Activated CD8-positive, alpha-beta memory T cell treated with anti-CD3 and anti-CD28 coated beads for 24 hours (primary cell): ENCODE results near the gene POLR3B.
"Not testable (repeated sequence)": the region's sequence is repeated elsewhere in the genome, so short reads cannot be mapped to it uniquely, and the experiment has no call there.

ENCODE experiments used
- DNase-seq: peaks from one replicate; pipeline ENCODE4 v3.0.0-alpha.2; 2020

Gene POLR3B

DNA sequence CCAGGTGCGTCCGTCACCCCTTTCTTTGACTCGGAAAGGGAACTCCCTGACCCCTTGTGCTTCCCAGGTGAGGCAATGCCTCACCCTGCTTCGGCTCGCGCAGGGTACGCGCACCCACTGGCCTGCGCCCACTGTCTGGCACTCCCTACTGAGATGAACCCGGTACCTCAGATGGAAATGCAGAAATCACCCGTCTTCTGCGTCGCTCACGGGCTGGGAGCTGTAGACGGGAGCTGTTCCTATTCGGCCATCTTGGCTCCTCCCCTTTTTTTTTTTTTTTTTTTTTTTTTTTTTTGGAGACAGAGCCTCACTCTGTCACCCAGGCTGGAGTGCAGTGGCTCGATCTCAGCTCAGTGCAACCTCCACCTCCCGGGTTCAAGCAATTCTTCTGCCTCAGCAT is 120.1 kb downstream of the POLR3B start:
- DNase-seq, result not testable (repeated sequence)

DNA sequence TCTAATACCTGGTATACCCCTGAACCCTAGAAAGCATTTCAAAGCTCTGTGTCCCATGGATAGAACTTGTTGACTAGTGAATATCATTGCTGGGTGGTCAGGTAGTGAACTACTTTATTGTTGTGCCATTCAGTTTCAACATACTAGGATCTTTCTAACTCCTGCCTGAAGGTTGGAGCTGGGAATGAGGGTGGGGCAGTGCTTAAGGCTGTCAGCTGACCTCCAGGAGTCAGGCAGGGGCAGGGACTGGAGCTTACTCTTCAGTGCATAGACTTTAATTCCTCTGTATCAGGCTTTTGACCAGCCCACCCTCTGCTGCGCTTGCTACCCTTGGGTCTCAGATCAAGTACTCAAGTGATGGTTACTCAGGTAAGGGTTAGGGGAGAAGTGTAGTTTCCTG is 122.7 kb downstream of the POLR3B start:
- DNase-seq, result no peak

DNA sequence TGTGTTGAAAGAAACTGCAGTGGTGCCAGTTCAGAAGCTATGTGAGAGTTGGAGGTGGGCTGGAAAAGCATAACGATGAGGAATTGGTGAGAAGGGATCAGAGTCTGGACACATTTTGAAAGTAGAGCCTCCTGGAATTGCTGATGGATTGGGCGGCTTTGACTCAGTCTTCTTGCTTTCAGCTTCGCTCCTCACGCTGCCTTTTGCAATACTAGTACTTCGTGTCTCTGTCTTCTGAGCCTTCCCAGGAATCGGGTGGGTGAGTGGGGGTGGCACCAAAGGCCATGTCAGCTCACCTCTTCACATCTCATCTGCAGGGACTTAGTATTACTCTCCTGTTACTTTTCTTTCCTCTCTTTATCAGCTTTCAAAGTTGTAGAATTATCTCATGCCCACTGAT is 123.7 kb downstream of the POLR3B start:
- no peak for DNase-seq

DNA sequence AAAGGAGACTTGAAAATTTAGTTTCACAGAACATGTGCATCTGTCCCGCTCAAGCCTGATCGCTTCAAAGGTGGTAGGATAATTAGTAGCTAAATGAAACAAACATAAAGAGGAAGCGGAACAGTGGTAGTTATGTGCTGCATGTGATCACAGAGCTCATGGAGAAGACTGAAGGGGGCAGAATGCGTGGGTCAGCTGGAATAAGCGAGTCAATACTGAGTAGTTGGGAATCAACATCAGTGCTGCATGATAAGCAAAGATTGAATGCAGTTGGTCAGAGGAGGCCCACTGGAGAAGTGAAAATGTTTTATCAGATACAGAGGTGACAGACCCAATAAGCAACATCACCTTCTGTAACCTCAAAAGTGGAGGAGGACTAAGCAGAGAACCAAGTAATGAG is 130.1 kb downstream of the POLR3B start:
- no peak for DNase-seq

DNA sequence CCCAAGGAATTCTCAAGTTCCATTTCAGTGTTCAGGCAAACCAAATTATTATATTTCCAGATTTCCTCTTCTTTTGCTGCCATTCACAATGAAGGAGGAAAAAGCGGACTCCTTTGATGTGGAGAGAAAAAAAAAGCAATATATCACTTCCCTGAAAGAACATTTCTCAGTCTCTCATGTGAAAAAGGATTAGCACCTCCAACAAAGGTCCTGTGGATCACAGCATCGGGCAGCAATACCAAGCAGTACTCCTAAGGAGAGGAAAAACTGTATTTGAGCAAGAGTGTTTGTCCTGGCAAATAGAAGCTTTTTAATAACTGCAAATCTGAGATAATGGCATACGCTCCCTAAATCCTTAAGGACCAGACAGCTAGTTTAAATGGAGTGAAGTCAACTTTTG is 131.3 kb downstream of the POLR3B start:
- DNase-seq, result no peak

DNA sequence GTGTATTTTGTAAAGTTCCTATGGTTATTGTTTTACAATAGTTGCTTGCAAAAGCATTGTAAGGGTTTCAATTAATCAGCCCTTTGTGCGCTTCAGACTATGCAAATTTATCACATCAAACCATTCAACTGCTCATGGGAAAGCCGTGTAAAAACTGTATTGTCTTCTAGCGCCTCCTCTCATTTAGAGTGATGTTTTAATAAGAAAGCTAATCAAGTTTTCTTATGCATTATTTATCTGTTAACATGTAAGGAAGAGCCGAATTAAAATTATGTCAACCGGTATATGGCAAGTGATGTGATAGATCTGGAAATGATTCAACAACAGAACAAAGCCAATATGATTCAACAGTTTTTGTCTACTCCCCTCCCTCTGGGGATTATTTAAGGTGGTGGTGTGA is 132.7 kb downstream of the POLR3B start:
- no peak for DNase-seq

DNA sequence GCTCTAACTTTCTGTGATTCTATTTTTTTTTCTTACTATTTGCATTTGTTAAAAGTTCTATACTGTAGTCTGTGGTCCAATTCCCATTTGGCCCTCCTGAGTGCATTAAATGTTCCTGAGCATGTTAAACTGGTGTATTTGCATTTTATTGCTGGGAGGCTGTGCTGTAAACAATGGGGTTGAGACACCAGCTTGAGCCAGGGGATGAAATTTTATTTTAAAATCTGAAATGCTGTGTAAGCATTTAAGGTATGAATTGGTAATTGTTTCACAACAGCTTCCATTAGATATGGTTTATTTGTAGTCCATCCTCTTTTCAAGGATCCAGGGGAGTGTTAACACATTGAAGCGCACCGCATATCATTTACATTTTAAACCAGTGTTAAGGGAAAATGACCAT is 135.3 kb downstream of the POLR3B start:
- no peak for DNase-seq

DNA sequence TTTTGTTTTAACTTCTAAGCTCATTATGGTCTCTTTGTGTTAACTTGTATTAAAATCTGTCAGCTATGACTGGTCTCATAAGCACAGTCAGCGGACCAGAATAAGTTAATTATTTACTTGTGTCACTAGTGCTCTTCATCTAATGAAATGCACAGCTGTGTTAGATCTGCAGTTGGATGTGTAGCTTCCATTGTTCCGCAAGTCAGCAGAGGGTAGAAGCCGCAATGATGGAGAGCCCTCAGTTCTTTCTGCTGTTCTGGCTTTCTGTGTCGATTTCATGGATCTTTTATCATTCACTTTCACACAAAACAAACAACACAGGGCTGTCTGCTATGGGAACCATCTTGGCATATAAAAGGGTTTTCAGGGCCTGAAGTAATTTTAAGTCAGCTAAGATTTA is 136.0 kb downstream of the POLR3B start:
- no peak for DNase-seq

DNA sequence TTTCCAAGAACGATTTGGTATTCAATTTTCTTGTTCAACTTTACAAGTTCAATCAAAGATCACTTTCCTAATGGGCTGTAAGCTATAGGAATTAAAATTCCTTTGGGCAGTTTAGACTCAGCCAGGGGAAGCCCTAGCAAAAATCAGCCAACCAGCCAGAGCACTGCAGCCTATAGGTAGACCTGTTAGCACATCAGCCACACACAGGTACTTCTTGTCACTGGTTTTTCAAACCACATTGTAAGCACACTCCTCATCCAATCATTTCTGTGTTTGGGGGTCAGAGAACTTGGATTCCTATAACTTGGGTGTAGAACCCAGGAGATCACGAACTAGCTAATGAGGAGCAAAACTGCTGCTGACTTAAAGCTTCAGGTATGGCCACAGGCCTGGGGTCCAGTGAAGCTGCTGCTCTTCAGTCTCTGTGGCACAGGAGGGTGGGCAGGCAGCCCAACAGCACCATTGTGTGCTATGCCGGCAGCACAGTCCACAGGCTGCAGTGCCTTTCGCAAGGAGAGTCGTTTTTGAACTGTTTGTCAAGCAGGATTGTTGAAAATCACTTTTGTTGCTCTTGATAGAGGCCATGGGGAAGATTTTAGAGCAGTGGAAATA is 137.9 kb downstream of the POLR3B start:
- no peak for DNase-seq

DNA sequence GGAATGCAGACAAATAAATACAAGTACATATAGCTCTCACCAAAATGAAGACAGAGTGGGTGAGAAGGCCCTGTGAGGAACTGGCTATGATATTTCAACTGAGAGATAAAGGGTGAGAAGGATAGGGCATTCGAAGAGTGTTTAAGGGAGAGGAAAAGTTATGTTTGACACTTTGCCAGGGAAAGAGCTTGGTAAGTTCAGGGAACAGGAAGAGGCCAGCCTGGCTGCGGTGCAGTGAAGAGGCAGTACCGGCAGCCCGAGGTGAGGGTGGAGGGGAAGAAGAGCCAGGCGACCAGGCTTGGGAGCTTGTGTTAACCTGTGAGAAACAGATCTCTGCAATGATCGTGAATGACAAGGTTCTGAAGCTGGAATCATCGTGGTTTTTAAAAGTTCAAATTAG is 140.5 kb downstream of the POLR3B start:
- DNase-seq, result no peak

DNA sequence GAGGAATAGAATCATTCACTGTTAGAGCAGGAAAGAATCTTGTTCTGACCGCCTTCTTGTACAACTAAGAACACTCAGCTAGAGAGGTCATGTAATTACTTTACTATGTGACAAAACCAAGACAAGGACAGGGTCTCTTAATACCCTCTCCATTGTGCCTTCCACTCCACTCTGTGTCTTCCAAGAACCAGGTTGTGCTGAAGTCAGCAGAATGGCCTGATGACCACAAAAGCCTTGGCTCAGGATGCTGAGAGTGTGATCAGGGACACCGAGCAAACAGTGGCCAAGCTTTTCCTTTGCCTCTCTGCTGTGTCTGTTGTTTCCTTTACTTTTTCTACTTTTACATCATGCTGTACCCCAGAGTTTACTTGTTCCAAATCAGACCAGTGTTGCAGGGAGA is 142.1 kb downstream of the POLR3B start:
- no peak for DNase-seq

DNA sequence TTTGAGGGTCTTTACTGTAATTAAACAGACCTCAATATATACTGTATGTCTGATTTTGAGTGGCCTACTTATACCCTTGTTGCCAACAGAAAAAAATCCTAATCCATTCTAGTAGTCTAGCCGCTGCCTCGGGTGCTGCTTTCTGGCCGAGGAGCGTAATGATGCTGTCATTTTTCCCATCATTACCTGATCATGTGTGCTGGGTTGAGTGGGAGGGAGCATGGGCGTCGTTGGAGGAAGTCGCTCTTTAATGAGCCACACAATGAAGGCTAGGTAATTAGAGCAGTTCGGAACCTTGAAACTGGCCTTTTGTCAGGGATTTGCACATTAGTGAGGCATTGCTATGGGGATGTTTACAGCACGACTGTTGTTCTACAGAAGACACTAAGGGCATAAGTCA is 149.1 kb downstream of the POLR3B start:
- no peak for DNase-seq

DNA sequence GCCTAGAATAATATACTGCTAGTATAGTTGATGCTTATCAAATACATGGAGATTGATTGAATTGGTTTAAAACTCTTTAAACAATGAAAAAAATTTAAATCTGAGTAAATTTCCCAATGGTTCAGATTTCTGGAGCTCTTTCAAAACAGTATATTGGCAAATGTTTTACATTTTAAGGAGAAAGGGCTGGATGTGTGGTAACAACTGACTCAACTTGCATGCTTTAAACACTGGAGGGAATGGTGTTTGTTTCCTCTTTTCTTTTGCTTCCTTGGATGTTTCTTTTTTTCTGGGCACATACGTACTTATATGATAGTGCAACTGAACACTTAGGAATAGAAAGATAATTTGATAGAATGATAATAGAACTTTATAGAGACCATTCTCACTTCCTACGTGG is 151.4 kb downstream of the POLR3B start:
- DNase-seq, result no peak

DNA sequence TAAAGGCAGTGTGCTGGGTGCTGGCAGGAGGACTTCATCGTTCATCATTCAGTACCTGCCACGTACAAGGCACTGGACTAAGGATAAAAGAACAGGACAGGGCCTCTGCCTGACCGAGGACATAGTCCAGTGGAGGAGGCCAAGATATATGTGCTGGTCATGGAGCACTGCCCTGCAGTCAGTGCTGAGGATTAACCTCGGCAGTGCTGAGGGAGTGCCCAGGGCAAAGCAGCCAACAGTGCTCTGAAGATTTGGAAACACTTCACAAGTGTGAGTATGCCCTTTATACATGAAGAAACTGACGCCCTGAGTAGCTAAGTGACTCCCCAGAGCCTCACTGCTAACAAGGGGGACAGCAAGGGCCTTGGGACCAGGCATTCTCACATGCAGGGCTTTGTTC is 153.8 kb downstream of the POLR3B start:
- no peak for DNase-seq

DNA sequence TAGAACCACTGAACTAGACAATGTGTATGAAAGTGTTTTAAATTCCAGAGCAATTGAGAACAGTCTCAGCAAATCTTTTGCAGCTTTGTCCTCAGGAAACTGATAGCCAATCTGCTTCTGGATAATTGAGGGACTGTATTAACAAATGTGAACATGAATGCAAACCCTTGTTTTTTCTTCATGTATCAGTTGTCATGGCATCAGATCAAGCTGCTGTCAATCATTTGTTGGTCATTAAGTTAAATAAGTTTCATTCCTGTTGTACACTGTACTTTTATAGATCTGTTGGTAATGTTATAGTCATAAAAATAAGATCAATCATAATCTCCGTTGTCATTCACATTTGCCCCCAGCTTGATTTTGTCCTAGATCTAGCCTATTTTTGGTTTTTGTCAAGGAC is 159.8 kb downstream of the POLR3B start:
- DNase-seq, result no peak

DNA sequence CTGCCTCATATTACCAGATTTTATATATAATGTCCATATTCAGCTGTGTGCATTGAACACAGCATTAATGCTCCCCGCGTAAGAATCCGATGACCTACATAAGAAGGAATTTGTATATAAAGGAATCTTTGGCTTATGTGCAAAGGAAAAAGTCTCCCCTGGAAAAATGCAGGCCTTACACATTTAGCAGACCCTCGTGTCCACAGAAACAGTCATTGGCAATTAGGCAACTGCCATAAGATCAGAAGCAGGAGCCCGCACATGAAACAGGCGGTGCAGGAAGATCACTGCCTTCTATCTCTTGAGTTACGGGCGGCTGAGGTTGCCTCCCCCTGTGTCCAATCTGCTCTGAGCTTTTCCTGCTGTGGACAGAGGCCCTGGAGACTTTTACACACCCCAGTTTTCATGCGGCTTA is 162.1 kb downstream of the POLR3B start:
- DNase-seq, result no peak

DNA sequence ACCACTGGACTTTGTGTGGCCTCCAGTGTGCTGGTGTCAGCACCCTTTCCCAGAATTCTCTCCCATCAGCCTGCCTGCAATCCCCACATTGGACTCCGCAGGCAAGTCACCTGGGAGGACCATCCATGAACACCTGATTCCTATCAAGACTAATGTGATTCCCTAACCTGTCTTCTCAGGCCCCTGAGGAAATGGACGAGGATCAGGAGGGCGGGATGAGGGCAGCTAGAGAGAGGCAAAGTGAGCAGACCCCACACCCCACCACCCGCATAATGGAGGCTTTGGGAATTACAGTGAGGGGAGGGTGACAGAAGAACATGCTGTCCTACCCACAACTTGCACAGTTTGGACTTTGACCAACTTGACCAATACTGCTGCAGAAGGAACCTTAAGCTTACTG is 164.4 kb downstream of the POLR3B start:
- DNase-seq, result no peak

DNA sequence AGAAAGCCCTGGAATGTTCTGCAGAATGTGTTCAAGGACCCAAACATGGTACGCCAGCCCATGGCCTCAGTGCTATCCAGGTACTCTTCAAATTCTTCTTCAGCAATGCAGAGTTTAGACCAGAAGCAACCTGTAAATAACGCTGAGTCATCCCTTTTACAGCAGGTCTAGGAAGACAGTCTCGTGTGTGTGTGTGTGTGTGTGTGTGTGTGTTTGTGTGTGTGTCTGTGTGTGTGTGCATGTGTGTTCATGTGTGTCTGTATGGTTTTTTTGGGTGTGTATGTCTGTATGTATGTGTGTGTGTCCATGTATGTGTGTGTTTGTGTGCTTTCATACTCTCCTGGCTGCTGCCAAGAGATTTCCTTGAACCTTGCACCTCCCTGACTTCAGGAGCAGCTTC is 165.2 kb downstream of the POLR3B start:
- DNase-seq, result no peak

DNA sequence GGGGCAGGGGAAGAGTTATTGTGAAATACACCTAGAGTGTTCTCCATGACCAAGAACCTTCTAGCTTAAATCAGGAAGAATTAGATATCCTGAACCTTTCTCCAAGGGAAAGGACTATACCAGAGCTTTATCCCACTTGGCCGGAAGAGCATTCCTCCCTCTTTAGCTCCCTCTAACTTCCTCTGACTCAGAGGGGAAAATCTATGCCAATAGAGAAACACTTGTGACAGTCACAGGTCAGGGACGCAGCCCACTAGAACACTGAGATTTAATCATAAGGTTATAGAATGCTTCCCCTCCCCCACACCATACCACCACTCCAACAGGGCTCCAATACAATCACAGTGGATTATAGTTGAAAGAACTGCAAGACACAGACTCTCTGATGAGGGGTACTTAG is 169.8 kb downstream of the POLR3B start:
- no peak for DNase-seq

DNA sequence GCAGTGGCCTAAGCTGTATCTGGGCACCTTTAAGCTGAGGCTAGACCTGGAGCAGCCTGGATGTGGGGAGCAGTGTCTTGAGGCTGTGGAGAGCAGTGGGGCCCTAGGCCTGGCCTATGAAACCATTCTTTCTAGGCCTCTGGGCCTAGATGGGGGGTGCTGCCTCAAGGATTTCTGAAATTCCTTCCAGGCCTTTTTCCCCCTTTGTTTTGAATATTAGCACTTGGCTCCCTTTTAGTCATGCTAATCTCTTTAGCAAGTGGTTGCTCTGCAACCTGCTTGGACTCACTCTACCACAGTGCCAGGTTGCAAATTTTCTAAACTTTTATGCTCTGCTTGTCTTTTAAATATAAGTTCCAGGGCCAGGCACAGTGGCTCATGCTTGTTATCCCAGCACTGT is 183.7 kb downstream of the POLR3B start:
- DNase-seq, result no peak

DNA sequence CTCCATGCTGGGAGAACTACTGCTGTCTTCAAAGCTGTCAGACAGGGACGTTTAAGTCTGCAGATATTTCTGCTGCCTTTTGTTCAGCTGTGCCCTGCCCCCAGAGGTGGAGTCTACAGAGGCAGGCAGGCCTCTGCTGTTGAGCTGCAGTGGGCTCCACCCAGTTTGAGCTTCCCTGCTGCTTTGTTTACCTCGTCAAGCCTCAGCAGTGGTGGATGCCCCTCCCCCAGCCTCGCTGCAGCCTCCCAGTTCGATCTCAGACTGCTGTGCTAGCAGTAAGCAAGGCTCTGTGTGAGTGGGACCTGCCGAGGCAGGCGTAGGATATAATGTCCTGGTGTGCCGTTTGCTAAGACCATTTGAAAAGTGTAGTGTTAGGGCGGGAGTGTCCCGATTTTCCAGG is 193.9 kb downstream of the POLR3B start:
- no peak for DNase-seq

DNA sequence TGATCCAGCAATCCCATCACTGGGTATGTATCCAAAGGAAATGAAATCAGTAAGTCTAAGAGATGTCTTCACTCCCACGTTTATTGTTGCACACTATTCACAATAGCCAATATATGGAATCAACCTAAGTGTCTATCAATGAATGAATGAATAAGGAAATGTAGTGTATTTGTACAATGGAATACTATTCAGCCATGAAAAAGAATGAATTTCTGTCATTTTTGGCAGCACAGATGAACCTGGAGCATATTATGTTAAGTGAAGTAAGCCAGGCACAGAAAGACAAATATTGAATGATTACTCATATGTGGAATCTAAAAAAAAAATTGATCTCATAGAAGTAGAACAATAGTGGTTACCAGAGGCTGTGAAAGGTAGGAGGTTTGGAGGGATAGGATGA is 194.7 kb downstream of the POLR3B start:
- no peak for DNase-seq
